GM23338 (cell line): ENCODE results near the gene SCART1.

Experiments used
- CREB1 ChIP-seq: fragments of 250-450 bp; sonication (Bioruptor Pico); IDR thresholded peaks from 2 replicates; pipeline ENCODE4 v1.5.0; 2020; ENCODE audit warnings: low read depth, mild to moderate bottlenecking, moderate library complexity
- CTCF ChIP-seq, 2 experiments: fragments of 200-600 bp in 1 of 2; sonication (generic) in 1 of 2; conservative IDR thresholded peaks; 2 replicates each; pipeline versions ENCODE4 v1.5.1 to v1.6.1; 2016 to 2017; ENCODE audit warnings: antibody characterized with exemption in 2 of 2, low read depth in 2 of 2, mild to moderate bottlenecking in 2 of 2, moderate library complexity in 1 of 2
- EZH2 ChIP-seq: fragments of 200-600 bp; sonication (generic); IDR thresholded peaks from one replicate; pipeline ENCODE4 v1.8.0; 2017; ENCODE audit warnings: antibody characterized with exemption, mild to moderate bottlenecking, low read depth; ENCODE audit not compliant: unreplicated experiment
- EZH2phosphoT487 ChIP-seq: fragments of 200-600 bp; sonication (generic); IDR thresholded peaks from one replicate; pipeline ENCODE4 v1.8.1; 2018; ENCODE audit warnings: antibody characterized with exemption; ENCODE audit not compliant: unreplicated experiment
- NANOG ChIP-seq: IDR thresholded peaks from 2 replicates; pipeline ENCODE4 v1.6.1; 2016; ENCODE audit warnings: antibody characterized with exemption, borderline replicate concordance
- POLR2AphosphoS5 ChIP-seq: IDR thresholded peaks from 2 replicates; pipeline ENCODE4 v1.6.1; 2016; ENCODE audit warnings: antibody characterized with exemption, low read depth

GRCh38 chr10:133511907-133512528, 58.3 kb downstream of the SCART1 start:
- TF ChIP-seq CTCF (conservative IDR thresholded peaks at IDR 0.05; ENCODE audit: low read depth in 2 of 2) (no peak), EZH2phosphoT487 (no peak), POLR2AphosphoS5 (no peak), EZH2 (no peak), NANOG (no peak), CREB1 (CRISPR knock-in tag) (no peak)
